Measurements from ENCODE around the gene ELOVL5.

Gene ELOVL5

DNA sequence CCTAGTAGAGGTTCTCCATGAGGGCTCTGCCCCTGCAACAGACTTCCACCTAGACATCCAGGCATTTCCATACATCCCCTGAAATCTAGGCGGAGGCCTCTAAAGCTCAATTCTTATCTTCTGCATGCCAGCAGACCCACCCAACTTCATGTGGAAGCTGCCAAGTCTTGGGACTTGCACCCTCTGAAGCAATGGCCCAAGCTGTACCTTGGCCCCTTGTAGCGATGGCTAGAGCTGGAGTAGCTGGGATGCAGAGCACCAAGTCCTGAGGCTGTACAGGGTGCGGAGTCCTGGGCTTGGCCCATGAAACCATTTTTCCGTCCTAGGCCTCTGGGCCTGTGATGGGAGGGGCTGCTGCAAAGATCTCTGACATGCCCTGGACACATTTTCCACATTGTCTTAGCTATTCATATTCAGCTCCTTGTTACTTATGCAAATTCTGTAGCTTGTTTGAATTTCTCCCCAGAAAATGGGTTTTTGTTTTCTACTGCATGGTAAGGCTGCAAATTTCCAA, 17.4 kb upstream of the ELOVL5 start:
- TF ChIP-seq, protein P1, sequence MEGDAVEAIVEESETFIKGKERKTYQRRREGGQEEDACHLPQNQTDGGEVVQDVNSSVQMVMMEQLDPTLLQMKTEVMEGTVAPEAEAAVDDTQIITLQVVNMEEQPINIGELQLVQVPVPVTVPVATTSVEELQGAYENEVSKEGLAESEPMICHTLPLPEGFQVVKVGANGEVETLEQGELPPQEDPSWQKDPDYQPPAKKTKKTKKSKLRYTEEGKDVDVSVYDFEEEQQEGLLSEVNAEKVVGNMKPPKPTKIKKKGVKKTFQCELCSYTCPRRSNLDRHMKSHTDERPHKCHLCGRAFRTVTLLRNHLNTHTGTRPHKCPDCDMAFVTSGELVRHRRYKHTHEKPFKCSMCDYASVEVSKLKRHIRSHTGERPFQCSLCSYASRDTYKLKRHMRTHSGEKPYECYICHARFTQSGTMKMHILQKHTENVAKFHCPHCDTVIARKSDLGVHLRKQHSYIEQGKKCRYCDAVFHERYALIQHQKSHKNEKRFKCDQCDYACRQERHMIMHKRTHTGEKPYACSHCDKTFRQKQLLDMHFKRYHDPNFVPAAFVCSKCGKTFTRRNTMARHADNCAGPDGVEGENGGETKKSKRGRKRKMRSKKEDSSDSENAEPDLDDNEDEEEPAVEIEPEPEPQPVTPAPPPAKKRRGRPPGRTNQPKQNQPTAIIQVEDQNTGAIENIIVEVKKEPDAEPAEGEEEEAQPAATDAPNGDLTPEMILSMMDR (IDR thresholded peaks at IDR 0.05) = no peak

- TF ChIP-seq, protein P1 (IDR thresholded peaks at IDR 0.05) = no peak
Observed at GRCh38 chr6:53363341-53364079, 14.8 kb upstream of the ELOVL5 start.

DNA sequence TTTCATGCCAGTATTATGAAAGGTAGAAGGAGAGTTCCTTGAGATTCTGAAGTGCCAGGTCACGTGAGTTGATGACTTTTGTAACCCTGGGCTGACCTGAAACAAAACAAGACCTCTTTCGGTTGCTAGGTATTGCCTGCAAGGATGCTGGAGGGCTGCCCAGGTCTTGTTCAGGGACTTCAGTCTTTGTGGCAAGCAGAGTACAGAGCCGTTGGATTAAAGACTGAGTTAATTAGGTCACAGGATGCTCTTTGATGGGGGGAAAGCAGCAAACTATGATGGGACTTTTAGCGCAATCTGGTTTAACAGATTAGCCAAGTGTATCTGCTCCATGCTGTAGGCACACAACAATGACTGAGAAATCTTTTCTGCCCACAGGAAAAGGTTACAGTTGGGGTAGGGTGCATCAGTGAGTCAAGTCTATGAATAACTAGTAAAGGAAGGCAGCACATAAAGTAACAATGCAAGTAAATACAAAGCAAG, 12.8 kb upstream of the ELOVL5 start:
- TF ChIP-seq, protein P1 (IDR thresholded peaks at IDR 0.05) = no peak

GRCh38 chr6:53360093-53360912, 11.6 kb upstream of the ELOVL5 start:
- TF ChIP-seq, protein P1 (IDR thresholded peaks at IDR 0.05) = no peak

GRCh38 chr6:53359843-53360092, 11.0 kb upstream of the ELOVL5 start:
- TF ChIP-seq, protein P1 (IDR thresholded peaks at IDR 0.05) = no peak

DNA sequence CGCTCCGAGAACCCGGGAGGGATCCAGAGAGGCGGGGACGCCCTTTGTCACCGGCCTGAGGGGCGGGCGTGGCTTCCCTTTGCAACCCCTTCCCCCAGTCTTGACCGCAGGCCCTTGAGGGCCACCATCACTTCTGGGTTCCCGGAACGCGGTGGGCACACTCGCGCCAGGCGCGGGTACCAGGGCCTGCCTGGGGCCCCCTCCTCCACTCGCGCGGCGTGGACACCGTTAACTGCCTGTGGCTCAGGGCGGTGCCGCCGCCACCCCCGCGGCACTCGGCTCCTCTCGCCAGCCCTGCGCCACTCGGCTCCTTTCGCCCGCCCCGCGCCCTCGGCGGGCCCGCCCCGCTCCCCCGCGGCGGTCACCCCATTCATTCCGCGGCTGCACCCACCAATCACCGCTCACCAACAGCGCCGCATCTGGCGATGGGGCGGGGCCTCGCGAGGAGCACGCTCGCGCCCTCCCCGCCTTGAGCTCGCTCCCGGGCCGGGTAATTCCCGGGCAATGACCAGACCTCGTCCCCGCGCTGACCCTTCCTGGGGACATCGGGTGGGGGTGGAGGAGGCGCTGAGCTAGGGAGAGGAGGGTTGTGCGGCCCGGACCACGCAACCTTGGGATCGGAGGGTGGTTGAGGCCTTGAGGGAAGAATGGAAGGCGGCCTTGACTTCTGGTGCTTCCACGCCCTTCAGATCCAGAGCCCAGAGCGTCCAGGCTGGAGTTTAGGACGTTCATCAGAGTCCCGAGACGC, 10.5 kb upstream of the ELOVL5 start:
- TF ChIP-seq, protein P1 (IDR thresholded peaks at IDR 0.05) = no peak

DNA sequence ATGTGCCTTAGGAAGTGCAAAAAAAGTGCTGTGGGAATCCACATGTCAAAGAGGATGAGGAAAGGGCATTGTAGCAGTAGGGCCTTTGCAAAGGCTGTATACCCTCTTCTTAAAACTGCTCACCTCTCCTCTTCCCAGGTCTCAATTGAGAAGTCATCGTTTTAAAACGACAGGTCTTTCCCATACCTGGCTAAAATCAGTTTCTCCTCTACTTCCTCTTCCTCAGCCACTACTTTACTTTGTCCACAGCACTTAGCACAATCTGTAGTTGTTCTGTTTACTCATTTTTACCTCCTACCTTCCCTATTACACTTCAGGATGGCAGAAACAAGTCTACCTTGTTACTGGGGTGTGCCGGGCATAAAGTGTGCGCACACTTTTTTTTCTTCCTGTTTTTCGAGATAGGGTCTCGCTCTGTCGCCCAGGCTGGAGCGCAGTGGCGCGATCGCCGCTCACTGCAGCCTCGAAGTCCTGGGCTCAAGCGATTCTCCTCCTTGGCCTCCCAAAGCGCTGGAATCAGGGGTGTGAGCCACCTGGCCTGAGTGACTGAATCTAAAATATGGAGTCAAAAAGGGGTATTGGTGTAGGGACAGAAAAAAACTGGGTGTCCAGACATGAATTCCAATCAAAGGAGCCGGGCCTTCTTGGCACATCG, 9.8 kb upstream of the ELOVL5 start:
- TF ChIP-seq, protein P1 (IDR thresholded peaks at IDR 0.05) = no peak
